ENCODE results near the gene OPTC.

Gene OPTC

DNA sequence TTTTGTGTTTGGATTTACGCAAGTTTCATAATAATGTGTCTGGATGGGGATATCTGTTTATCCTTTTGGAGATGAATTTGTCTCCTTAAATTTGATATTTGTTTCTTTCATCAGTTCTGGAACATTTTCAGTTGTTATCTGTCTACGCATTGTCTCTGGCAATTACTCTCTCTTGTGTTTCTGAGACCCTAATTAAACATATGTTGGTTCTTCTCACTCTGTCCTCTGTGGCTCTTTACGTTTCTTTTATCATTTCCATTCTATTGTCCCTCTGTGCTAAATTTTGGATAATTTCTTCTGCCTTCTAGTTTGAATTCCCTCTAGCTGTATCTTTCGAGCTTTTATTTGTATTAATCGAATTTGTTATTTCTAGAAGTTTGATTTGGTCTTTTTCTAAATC, 35.9 kb upstream of the OPTC start:
- in situ Hi-C loops (cut with MboI; ENCODE audit: low pct_unique_long_range_greater_than_20kb, low sequenced_read_pairs, unreplicated experiment): no loop called here
- TF ChIP-seq, protein P1, sequence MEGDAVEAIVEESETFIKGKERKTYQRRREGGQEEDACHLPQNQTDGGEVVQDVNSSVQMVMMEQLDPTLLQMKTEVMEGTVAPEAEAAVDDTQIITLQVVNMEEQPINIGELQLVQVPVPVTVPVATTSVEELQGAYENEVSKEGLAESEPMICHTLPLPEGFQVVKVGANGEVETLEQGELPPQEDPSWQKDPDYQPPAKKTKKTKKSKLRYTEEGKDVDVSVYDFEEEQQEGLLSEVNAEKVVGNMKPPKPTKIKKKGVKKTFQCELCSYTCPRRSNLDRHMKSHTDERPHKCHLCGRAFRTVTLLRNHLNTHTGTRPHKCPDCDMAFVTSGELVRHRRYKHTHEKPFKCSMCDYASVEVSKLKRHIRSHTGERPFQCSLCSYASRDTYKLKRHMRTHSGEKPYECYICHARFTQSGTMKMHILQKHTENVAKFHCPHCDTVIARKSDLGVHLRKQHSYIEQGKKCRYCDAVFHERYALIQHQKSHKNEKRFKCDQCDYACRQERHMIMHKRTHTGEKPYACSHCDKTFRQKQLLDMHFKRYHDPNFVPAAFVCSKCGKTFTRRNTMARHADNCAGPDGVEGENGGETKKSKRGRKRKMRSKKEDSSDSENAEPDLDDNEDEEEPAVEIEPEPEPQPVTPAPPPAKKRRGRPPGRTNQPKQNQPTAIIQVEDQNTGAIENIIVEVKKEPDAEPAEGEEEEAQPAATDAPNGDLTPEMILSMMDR (IDR thresholded peaks at IDR 0.05; ENCODE audit: extremely low read depth, insufficient read depth, missing control alignments): no peak
- DNase-seq (ENCODE audit: low spot score): no peak

DNA sequence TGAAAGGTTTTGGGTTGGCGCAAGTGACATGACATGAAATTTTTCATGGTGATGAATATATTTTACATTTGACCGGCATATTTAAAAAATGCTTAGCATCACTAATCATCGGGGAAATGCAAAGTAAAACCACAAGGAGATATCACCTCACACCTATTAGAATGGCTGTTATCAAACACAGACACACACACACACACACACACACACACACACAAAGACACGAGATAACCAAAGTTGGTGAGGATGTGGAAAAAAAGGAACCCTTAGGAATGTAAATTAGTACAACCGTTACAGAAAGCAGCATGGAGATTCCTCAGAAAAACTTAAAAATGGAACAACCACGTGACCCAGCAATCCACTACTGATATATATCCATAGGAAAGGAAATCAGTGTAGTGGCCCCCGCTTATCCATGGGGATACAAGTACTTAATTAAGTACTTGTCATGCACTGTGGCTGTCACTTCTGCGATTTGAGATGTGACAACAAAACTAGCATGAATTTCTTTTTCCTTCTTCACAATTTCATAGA, 34.2 kb upstream of the OPTC start:
- TF ChIP-seq, protein P1 (IDR thresholded peaks at IDR 0.05; ENCODE audit: extremely low read depth, insufficient read depth, missing control alignments): no peak
- in situ Hi-C loops (cut with MboI; ENCODE audit: low pct_unique_long_range_greater_than_20kb, low sequenced_read_pairs, unreplicated experiment): no loop called here
- no peak for DNase-seq (ENCODE audit: low spot score)

DNA sequence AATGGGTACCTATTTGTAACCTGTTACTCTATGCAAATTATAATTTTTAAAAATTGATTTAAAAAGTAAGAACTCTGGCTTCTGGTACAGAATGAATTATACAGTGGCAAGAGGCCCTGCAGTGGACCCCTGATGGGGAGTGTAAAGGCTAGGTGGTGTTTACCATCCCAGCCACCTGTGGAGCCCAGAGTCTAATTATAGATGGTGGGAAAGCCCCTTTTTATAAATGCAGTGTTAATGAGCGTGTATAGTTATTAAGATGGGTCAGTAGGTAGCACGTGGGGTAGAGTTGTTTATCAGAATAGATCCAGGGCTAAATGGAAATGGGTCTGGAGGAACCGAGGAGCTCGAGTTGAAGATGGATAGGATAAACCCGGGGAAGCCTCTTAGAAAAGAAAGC, 32.2 kb upstream of the OPTC start:
- in situ Hi-C loops (cut with MboI; ENCODE audit: low pct_unique_long_range_greater_than_20kb, low sequenced_read_pairs, unreplicated experiment): no loop called here
- TF ChIP-seq, protein P1 (IDR thresholded peaks at IDR 0.05; ENCODE audit: extremely low read depth, insufficient read depth, missing control alignments): no peak
- DNase-seq (ENCODE audit: low spot score): no peak

DNA sequence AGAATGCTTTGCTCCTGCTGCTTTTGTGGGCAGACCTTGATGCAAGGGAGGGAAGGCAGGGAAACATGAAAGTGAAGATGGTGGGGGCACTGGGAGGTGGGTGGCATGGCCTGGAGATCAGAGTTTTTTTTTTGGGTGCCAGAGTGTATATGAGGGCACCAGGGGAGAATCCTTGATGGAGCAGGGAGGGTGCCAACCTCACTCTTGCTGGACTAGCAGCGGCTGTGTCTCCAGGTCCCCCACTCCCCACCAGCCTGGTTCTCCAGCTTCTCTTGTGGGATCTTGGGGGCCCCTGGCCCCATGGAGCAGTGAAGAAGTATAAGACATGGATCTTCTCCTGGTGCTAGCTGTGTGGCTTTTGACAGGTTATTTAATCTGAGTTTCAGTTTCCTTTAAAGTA, 31.8 kb upstream of the OPTC start:
- DNase-seq (ENCODE audit: low spot score): no peak
- TF ChIP-seq, protein P1 (IDR thresholded peaks at IDR 0.05; ENCODE audit: extremely low read depth, insufficient read depth, missing control alignments): no peak
- in situ Hi-C loops (cut with MboI; ENCODE audit: low pct_unique_long_range_greater_than_20kb, low sequenced_read_pairs, unreplicated experiment): no loop called here

DNA sequence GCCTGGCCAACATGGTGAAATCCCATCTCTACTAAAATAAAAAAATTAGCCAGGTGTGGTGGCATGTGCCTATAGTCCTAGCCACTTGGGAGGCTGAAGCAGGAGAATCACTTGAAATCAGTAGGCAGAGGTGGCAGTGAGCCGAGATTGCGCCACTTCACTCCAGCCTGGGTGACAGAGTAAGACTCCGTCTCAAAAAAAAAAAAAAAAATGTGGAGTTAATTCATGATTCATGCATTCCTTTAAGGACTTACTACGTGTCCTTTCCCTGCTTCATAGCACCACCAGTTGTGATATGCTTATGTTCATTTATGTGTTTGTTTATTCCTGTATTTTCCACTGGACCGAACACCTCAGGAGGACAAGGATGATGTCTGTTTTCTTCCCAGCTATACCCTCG, 31.1 kb upstream of the OPTC start:
- in situ Hi-C loops (cut with MboI; ENCODE audit: low pct_unique_long_range_greater_than_20kb, low sequenced_read_pairs, unreplicated experiment): no loop called here
- TF ChIP-seq, protein P1 (IDR thresholded peaks at IDR 0.05; ENCODE audit: extremely low read depth, insufficient read depth, missing control alignments): no peak
- no peak for DNase-seq (ENCODE audit: low spot score)

DNA sequence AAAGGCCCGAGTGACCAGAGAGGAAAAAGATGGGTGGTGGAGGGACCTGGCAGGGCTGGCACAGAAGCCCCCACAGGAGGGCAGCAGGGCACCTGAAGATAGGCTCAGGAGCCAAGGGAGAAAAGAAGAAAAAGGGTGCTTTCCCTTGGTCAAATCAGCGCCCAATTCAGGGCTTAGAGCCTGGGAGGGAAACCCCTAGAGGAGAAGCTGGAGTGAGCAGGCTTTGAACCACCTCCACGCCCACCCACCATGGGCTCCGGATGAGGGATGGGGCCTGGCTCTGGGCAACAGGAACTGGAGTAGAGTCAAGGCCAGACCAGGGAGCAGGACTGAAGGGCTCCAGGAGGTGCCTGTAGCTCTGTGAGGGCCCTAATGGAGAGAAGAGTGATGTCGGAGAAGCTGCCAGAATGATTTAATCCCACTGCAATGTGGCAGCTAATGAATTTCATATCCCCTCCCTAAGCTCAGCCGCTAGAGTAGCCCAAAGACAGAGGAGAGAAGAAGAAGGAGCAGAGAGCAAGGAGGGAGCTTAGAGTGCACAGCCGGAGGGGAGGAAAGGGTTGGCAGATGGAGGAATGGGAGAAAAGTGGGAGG, 30.4 kb upstream of the OPTC start:
- TF ChIP-seq, protein P1 (IDR thresholded peaks at IDR 0.05; ENCODE audit: extremely low read depth, insufficient read depth, missing control alignments): peak; percentile 19
- in situ Hi-C loops (cut with MboI; ENCODE audit: low pct_unique_long_range_greater_than_20kb, low sequenced_read_pairs, unreplicated experiment): no loop called here
- no peak for DNase-seq (ENCODE audit: low spot score)

Data from GM13977 (cell line).